ENCODE data around the gene MSN. TPM values are rescaled to one million over a fixed set of nuclear protein-coding genes. Genes with fewer than 3 reads are reported as not detected.
"Not testable (repeated sequence)": the region's sequence is repeated elsewhere in the genome, so short reads cannot be mapped to it uniquely, and the experiment has no call there.

MSN gene
- 100 to 1,000 TPM in 6 of 7 donors, 10 to 100 TPM in 1; 60.1 to 183 (median 160) TPM for total RNA-seq
- polyA plus RNA-seq: 100 to 1,000 TPM; 119 to 342 TPM
- long read RNA-seq, donor 1, transcript MSN-201 (13 exons, 3,944 nt): major isoform, 7 of 80 reads
- long read RNA-seq, donor 1, partial matches to known transcripts: 47 of 80 reads
- long read RNA-seq, donor 1, other reads (novel, unspliced or antisense): 26 of 80 reads
- long read RNA-seq, donor 2, transcript MSN-201 (13 exons, 3,944 nt): major isoform, 16 of 85 reads
- long read RNA-seq, donor 2, partial matches to known transcripts: 69 of 85 reads
- long read RNA-seq, donor 2, other reads (novel, unspliced or antisense): 0 of 85 reads
- long read RNA-seq, donor 3, transcript MSN-201 (13 exons, 3,944 nt): major isoform, 149 of 268 reads
- long read RNA-seq, donor 3, partial matches to known transcripts: 105 of 268 reads
- long read RNA-seq, donor 3, other reads (novel, unspliced or antisense): 14 of 268 reads

GRCh38 chrX:65667503-65668376 is at the start of gene MSN:
Gene MSN, plus strand, starts transcription at chrX:65667654. Its CDS starts 188 bp downstream, at chrX:65667842.
- DNase-seq: peak; percentile 70 to 78 (median 75)
- intact Hi-C loops (cut with DNase I): no loop called here

GRCh38 chrX:65620096-65620705 is 47.3 kb upstream of the MSN start:
- H3K9me3 ChIP-seq; H3K27me3 ChIP-seq; H3K36me3 ChIP-seq; H3K4me3 ChIP-seq; H3K27ac ChIP-seq; DNase-seq; H3K4me1 ChIP-seq (ENCODE audit: insufficient read depth); intact Hi-C loops (cut with DNase I): not testable (repeated sequence)
- WGBS, 3 donors: 79 to 84% (median 80%) methylated on average over 33 of the region's 33 CpGs

More at GRCh38 chrX:65667503-65668376, at the start of gene MSN:
- Histone ChIP-seq H3K27ac (peak within 1 kb of the TSS; percentile 56 to 84), H3K36me3 (no peaks in the 10 kb centered on the region), H3K27me3 (no peaks in the 10 kb centered on the region), H3K4me1 (ENCODE audit: insufficient read depth) (peaks cover 4% of the 10 kb centered on the region), H3K4me3 (peak within 1 kb of the TSS; percentile 62), H3K9me3 (no peaks in the 10 kb centered on the region)
- TF ChIP-seq EP300 (IDR thresholded peaks at IDR 0.05) (no peak), POLR2A (IDR thresholded peaks at IDR 0.05) (peak; percentile 32)
- 30 to 43% (median 37%) methylated on average over 44 to 56 of the region's 56 CpGs for WGBS, 3 donors

GRCh38 chrX:65630771-65631170 is 36.7 kb upstream of the MSN start:
- no peaks in the 10 kb centered on the region for H3K36me3 ChIP-seq
- no peak overlapping the region for H3K4me3 ChIP-seq
- H3K4me1 ChIP-seq (ENCODE audit: insufficient read depth): no peaks in the 10 kb centered on the region
- H3K9me3 ChIP-seq: no peaks in the 10 kb centered on the region
- intact Hi-C loops (cut with DNase I): no loop called here
- DNase-seq: no peak
- 86 to 87% (median 86%) methylated on average over 3 of the region's 3 CpGs for WGBS, 3 donors
- no peaks in the 10 kb centered on the region for H3K27me3 ChIP-seq
- TF ChIP-seq EP300 (IDR thresholded peaks at IDR 0.05) (no peak), POLR2A (IDR thresholded peaks at IDR 0.05) (no peak), CTCF (IDR thresholded peaks at IDR 0.05) (no peak)
- no peak overlapping the region for H3K27ac ChIP-seq

- intact Hi-C loops (cut with DNase I): no loop called here
- WGBS, 3 donors: 48 to 61% (median 57%) methylated on average over 1 of the region's 1 CpG
- H3K4me3 ChIP-seq: no peak overlapping the region
- H3K27me3 ChIP-seq: no peaks in the 10 kb centered on the region
- no peaks in the 10 kb centered on the region for H3K9me3 ChIP-seq
- H3K27ac ChIP-seq: no peak overlapping the region
- H3K4me1 ChIP-seq (ENCODE audit: insufficient read depth): peaks cover 1% of the 10 kb centered on the region
- TF ChIP-seq POLR2A (IDR thresholded peaks at IDR 0.05) (no peak), EP300 (IDR thresholded peaks at IDR 0.05) (no peak), CTCF (IDR thresholded peaks at IDR 0.05) (no peak)
- H3K36me3 ChIP-seq: no peaks in the 10 kb centered on the region
- no peak for DNase-seq
Measured at GRCh38 chrX:65633826-65634225, 33.6 kb upstream of the MSN start.

GRCh38 chrX:65634732-65635131 is 32.7 kb upstream of the MSN start:
- Histone ChIP-seq H3K27ac (peak overlapping the region; percentile 18 to 78), H3K36me3 (no peaks in the 10 kb centered on the region), H3K27me3 (no peaks in the 10 kb centered on the region), H3K4me3 (no peak overlapping the region), H3K4me1 (ENCODE audit: insufficient read depth) (peaks cover 1% of the 10 kb centered on the region), H3K9me3 (no peaks in the 10 kb centered on the region)
- no peak for DNase-seq
- intact Hi-C loops (cut with DNase I): no loop called here
- TF ChIP-seq EP300 (IDR thresholded peaks at IDR 0.05): no peak
- TF ChIP-seq CTCF (IDR thresholded peaks at IDR 0.05): no peak
- no peak for TF ChIP-seq POLR2A (IDR thresholded peaks at IDR 0.05)
- WGBS, 3 donors: 68 to 77% (median 69%) methylated on average over 4 of the region's 4 CpGs
